ENCODE data around the gene FTO. TPM values are rescaled to one million over a fixed set of nuclear protein-coding genes. Genes with fewer than 3 reads are reported as not detected.

The FTO gene
- total and polyA plus RNA-seq, 2 of the 13 experiments (the other 11 are each of a cell fraction or from before 2014, with no cell fraction given), result 41.6 to 55.8 TPM

GRCh38 chr16:53766304-53767016, 62.5 kb downstream of the FTO start (continued):
- TF ChIP-seq ZNF3 (CRISPR knock-in tag; IDR thresholded peaks at IDR 0.05), result 0 out of 2 replicates have a peak, but pooled peaks have one; percentile 14
- peak; percentile 30; the same call in 1 of the 2 replicates for TF ChIP-seq ETV5 (CRISPR knock-in tag; IDR thresholded peaks at IDR 0.05; ENCODE audit: borderline replicate concordance)
- TF ChIP-seq NR1H2 (CRISPR knock-in tag; IDR thresholded peaks at IDR 0.05; ENCODE audit: borderline replicate concordance, low read depth), result no peak
- TF ChIP-seq ZNF615 (CRISPR knock-in tag; IDR thresholded peaks at IDR 0.05; ENCODE audit: borderline replicate concordance), result no peak
- peak; percentile 88 for TF ChIP-seq MED1 (CRISPR knock-in tag; IDR thresholded peaks at IDR 0.05)
- no peak for TF ChIP-seq ZNF547 (CRISPR knock-in tag; IDR thresholded peaks at IDR 0.05)
- TF ChIP-seq MAZ (IDR thresholded peaks at IDR 0.05; ENCODE audit: borderline replicate concordance, low read depth, low read length), result no peak
- TF ChIP-seq MAZ (CRISPR knock-in tag; IDR thresholded peaks at IDR 0.05; ENCODE audit: low read depth), result no peak
- TF ChIP-seq DZIP1 (CRISPR knock-in tag; IDR thresholded peaks at IDR 0.05), result no peak
- TF ChIP-seq RAD21 (CRISPR knock-in tag; IDR thresholded peaks at IDR 0.05), result peak; percentile 37; the same call in 1 of the 2 replicates
- TF ChIP-seq ZNF607 (CRISPR knock-in tag; IDR thresholded peaks at IDR 0.05; ENCODE audit: borderline replicate concordance), result no peak; the same call in 1 of the 2 replicates
- peak; percentile 73 for TF ChIP-seq NR2F6 (IDR thresholded peaks at IDR 0.05)
- TF ChIP-seq NR2F6 (CRISPR knock-in tag; IDR thresholded peaks at IDR 0.05), result peak; percentile 83
- peak; percentile 90 for TF ChIP-seq ADNP (CRISPR knock-in tag; IDR thresholded peaks at IDR 0.05)
- TF ChIP-seq HNRNPK (IDR thresholded peaks at IDR 0.05; ENCODE audit: low read depth, low read length, poor library complexity, severe bottlenecking), result no peak
- peak; percentile 85 for TF ChIP-seq RAD51 (IDR thresholded peaks at IDR 0.05; ENCODE audit: borderline replicate concordance)
- TF ChIP-seq ZNF142 (CRISPR knock-in tag; IDR thresholded peaks at IDR 0.05), result no peak
- peak; percentile 30; the same call in 1 of the 2 replicates for TF ChIP-seq RNF219 (CRISPR knock-in tag; IDR thresholded peaks at IDR 0.05)
